Esophagus squamous epithelium (tissue), 5 donors: ENCODE data around the gene HNF4A. TPM values are rescaled to one million over a fixed set of nuclear protein-coding genes. Genes with fewer than 3 reads are reported as not detected.

ENCODE experiments used
- DNase-seq: peaks from one replicate; lab custom pipeline; 2025; lab: John Stamatoyannopoulos, UW
- H3K27ac ChIP-seq, 4 donors: fragments of 200-600 bp; sonication (generic); one replicate each; pipeline ENCODE4 v1.5.1; 2016 to 2019; ENCODE audit warnings: mild to moderate bottlenecking in 1 of 4
- H3K27me3 ChIP-seq, 4 donors: fragments of 200-600 bp; sonication (generic); 1 replicate in 3 of 4; 2 replicates in 1 of 4; pipeline versions ENCODE4 v1.5.1 to v1.6.0; 2017 to 2021; ENCODE audit warnings: antibody characterized with exemption in 1 of 4
- H3K36me3 ChIP-seq, 3 donors: fragments of 200-600 bp; sonication (generic); one replicate each; pipeline ENCODE4 v1.5.1; 2016 to 2019
- H3K4me1 ChIP-seq, 3 donors: fragments of 200-600 bp; sonication (generic); one replicate each; pipeline ENCODE4 v1.5.1; 2017 to 2019
- H3K4me3 ChIP-seq, 4 donors: fragments of 200-600 bp; sonication (generic); 1 replicate in 3 of 4; 2 replicates in 1 of 4; pipeline ENCODE4 v1.5.1; 2016 to 2019; ENCODE audit warnings: mild to moderate bottlenecking in 2 of 4, moderate library complexity in 1 of 4
- H3K9me3 ChIP-seq, 3 donors: fragments of 200-600 bp; sonication (generic); one replicate each; pipeline ENCODE4 v1.5.1; 2016 to 2019
- POLR2A ChIP-seq, 4 donors: fragments of 450-650 bp; IDR thresholded peaks; one replicate each; pipeline ENCODE4 v1.6.1; 2017; ENCODE audit warnings: antibody characterized with exemption in 4 of 4, mild to moderate bottlenecking in 4 of 4, moderate library complexity in 3 of 4
- WGBS, 2 donors: methylation state at CpG; one replicate each; pipeline ENCODE4 v1.1.5; 2018; 5-methylcytosine and 5-hydroxymethylcytosine counted together
- intact Hi-C: fragments of 100-400 bp; cut with DNase I; formaldehyde crosslinking; loops from one replicate; pipeline ENCODE4 v1.15.0; 2022
- total RNA-seq, 4 donors: library from RNA; depleted of rRNA; stranded (reverse); fragments of >200 nt; gene quantifications; one replicate each; pipeline ENCODE4 v1.1.0, GENCODE V29; 2016
- TF ChIP-seq, protein P1 (sequence below), 6 experiments: fragments of 450-650 bp in 4 of 6; fragments of 200-600 bp in 2 of 6; sonication (generic) in 2 of 6; IDR thresholded peaks; one replicate each; pipeline ENCODE4 v1.5.1; 2016 to 2019; ENCODE audit warnings: antibody characterized with exemption in 6 of 6, mild to moderate bottlenecking in 4 of 6, moderate library complexity in 4 of 6
- donor health status: DM: yes; HTN: yes; CAD: no.

The HNF4A gene
- total RNA-seq, 4 donors from 2014 or later: not detected

DNA sequence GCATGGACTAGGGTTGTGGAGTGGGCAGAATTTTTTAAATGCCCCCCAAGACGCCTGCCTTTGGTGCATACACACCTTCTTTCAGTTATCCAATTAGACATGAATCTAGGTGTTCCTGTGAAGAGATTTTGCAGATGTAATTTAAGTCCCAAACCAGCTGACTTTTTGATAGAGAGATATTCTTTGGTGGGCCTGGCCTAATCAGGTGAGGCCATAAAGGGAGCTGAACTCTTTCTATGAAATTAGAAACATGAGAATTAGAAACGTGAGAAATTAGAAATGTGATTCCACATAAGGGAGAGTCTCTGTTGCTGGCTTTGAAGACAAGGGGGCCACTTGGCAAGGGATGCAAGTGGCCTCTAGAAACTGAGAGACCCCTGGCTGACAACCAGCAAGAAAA, 83.8 kb downstream of the HNF4A start:
- no peak for DNase-seq
- peaks cover 0 to 22% (median 0%) of the 10 kb centered on the region in 4 donors for H3K27me3 ChIP-seq
- intact Hi-C loops: no loop called here
- H3K4me3 ChIP-seq: no peak overlapping the region
- no peaks in the 10 kb centered on the region for H3K36me3 ChIP-seq
- H3K9me3 ChIP-seq: no peaks in the 10 kb centered on the region
- 51 to 75% methylated on average over 2 of the region's 2 CpGs for WGBS, 2 donors
- no peak overlapping the region for H3K27ac ChIP-seq
- no peak for TF ChIP-seq POLR2A (IDR thresholded peaks at IDR 0.05)
- TF ChIP-seq, protein P1, sequence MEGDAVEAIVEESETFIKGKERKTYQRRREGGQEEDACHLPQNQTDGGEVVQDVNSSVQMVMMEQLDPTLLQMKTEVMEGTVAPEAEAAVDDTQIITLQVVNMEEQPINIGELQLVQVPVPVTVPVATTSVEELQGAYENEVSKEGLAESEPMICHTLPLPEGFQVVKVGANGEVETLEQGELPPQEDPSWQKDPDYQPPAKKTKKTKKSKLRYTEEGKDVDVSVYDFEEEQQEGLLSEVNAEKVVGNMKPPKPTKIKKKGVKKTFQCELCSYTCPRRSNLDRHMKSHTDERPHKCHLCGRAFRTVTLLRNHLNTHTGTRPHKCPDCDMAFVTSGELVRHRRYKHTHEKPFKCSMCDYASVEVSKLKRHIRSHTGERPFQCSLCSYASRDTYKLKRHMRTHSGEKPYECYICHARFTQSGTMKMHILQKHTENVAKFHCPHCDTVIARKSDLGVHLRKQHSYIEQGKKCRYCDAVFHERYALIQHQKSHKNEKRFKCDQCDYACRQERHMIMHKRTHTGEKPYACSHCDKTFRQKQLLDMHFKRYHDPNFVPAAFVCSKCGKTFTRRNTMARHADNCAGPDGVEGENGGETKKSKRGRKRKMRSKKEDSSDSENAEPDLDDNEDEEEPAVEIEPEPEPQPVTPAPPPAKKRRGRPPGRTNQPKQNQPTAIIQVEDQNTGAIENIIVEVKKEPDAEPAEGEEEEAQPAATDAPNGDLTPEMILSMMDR (IDR thresholded peaks at IDR 0.05): no peak
- H3K4me1 ChIP-seq: no peaks in the 10 kb centered on the region

DNA sequence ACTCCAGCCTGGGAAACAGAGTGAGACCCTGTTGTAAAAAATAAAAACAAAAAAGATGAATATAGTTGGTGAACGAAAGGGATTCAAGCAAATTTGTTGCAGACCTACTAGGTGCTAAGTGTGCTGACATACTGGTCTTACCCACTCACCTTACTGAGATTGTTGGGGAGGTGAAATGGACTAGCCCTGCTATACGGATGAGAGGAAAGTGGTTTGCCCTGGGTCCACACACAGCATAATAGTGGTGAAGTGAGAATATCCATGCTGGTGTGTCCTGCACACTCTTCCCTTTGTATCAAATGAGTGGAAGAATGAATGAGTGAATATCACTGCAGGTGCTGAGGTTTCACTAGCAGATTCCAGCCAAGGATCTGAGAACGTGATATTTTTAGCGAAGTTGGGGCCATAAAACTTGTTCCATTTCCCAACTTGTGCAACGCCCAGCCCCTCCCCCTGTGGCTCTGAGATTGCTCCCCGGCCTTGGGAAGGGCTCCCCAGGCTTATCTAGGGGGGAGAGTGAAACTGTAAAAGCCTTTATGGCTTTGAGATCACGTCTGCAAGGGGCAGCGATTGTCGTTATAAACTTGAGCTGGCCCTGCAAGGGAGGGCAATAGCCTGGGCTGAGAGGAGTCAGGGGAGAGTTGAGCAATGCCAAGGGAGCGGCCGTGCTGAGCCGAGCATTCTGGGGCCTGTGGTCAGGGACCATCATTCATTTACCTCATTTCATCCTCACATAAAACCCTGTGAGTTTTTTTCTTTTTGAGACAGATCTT, 87.0 kb downstream of the HNF4A start:
- Histone ChIP-seq H3K4me3 (no peak overlapping the region), H3K27ac (no peak overlapping the region), H3K27me3 (peaks cover 0 to 23% (median 0%) of the 10 kb centered on the region in 4 donors), H3K36me3 (no peaks in the 10 kb centered on the region), H3K4me1 (no peaks in the 10 kb centered on the region), H3K9me3 (no peaks in the 10 kb centered on the region)
- DNase-seq: no peak
- 57 to 65% methylated on average over 11 to 12 of the region's 12 CpGs for WGBS, 2 donors
- TF ChIP-seq, protein P1 (IDR thresholded peaks at IDR 0.05): no peak
- TF ChIP-seq POLR2A (IDR thresholded peaks at IDR 0.05): no peak
- intact Hi-C loops: no loop called here

DNA sequence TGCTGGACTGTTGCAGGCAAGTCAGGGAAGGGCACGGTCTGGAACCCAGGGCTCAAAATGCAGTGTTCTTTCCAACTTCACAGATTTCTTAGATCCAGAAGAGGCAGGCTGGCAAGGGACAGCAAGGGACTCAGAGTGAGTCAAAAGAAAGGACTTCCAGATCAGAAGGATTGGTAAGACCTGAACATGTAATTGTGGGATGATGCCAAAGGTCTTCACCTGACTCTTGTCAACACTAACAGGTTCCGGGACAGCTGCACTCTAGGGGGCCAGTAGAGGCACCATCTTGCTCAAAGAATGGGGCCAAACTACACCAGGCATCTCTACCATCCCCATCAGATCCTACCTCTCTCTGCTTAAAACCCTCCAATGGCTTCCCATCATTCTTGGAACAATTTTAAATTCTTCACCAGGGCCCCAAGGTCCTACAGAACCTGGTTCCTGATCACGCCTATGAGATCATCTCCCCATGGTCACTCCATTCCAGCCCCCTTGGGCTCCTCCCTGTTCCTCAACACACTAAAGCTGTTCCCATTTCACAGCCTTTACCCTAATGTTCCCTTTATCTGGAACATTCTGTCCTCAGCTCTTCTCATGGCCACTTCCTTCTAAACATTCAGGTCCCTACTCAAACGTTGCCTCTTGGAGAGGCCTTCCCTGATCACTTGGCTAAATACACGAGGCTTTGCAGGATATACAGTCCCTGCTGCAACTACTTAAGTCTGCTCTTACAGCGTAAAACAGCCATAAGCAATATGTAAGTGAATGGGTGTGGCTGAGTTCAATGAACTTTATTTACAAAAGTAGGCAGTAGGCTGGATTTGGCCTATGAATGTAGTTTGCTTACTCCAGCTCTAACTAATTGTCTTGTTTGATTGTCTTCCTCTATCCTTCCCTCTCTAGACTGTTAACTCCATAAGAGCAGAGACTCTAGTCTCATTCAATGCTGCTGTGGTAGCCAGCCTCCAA, 90.5 kb downstream of the HNF4A start:
- Histone ChIP-seq H3K36me3 (no peaks in the 10 kb centered on the region), H3K27ac (no peak overlapping the region), H3K9me3 (no peaks in the 10 kb centered on the region), H3K4me3 (no peak overlapping the region), H3K4me1 (no peaks in the 10 kb centered on the region), H3K27me3 (peaks cover 0 to 24% (median 0%) of the 10 kb centered on the region in 4 donors)
- intact Hi-C loops: no loop called here
- TF ChIP-seq POLR2A (IDR thresholded peaks at IDR 0.05): no peak
- TF ChIP-seq, protein P1 (IDR thresholded peaks at IDR 0.05): no peak
- 62 to 69% methylated on average over 5 to 6 of the region's 6 CpGs for WGBS, 2 donors
- DNase-seq: no peak

DNA sequence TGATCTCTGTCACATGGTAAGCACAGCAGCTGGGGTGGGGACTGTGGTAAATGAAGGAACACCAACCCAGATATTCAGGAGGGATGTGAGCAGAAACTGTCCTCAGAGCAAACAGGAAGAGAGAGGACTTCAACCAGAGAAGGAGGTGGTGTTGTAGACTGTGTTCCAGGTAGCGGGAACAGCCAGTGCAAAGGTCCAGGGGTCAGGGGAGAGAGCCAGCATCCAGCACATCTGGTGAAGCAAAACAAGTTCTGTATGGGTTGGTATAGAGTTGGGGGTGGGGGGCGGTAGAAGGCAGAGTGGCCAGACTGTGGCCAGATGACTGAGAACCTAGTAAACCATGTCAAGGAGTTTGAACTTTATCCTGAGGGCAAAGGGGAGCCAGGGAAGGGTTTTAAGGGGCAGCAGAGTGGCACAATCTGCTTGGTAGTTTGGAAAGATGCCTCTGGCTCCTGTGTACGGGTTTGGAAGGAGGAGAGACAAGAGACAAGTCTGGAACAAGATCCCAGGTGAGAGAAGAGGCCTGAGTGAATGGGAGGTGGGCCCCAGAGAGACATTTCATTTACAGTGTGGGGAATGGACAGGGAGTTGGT, 92.4 kb downstream of the HNF4A start:
- Histone ChIP-seq H3K27ac (no peak overlapping the region), H3K4me3 (no peak overlapping the region), H3K36me3 (no peaks in the 10 kb centered on the region), H3K4me1 (no peaks in the 10 kb centered on the region), H3K9me3 (no peaks in the 10 kb centered on the region), H3K27me3 (peaks cover 0 to 19% (median 0%) of the 10 kb centered on the region in 4 donors)
- intact Hi-C loops: no loop called here
- TF ChIP-seq POLR2A (IDR thresholded peaks at IDR 0.05): no peak
- TF ChIP-seq, protein P1 (IDR thresholded peaks at IDR 0.05): no peak
- WGBS, 2 donors: 82 to 89% methylated on average over 3 of the region's 3 CpGs
- DNase-seq: no peak
